SU-DHL-6 (cell line): ENCODE results near the gene WDR64.

Experiments
- H2AFZ ChIP-seq: fragments of 200-600 bp; sonication (generic); 2 replicates; pipeline ENCODE4 v1.6.1; 2014; ENCODE audit warnings: low read depth, mild to moderate bottlenecking, moderate library complexity, mixed read lengths, antibody characterized with exemption, low read length; ENCODE audit not compliant: severe bottlenecking
- H3F3A ChIP-seq: fragments of 200-600 bp; shearing (Covaris generic); 2 replicates; pipeline ENCODE4 v1.6.0; 2016; ENCODE audit warnings: antibody characterized with exemption, mild to moderate bottlenecking; ENCODE audit not compliant: insufficient read depth
- H3K27ac ChIP-seq: fragments of 200-600 bp; sonication (generic); 2 replicates; pipeline ENCODE4 v1.5.1; 2016; ENCODE audit warnings: low read depth, mild to moderate bottlenecking, low read length, moderate library complexity, mixed read lengths
- H3K27me3 ChIP-seq: fragments of 200-600 bp; sonication (generic), shearing (Covaris generic); 2 replicates; pipeline ENCODE4 v1.6.0; 2014; ENCODE audit warnings: mild to moderate bottlenecking, low read length
- H3K36me3 ChIP-seq: fragments of 200-600 bp; sonication (generic); 2 replicates; pipeline ENCODE4 v1.6.1; 2014; ENCODE audit warnings: mild to moderate bottlenecking, low read length, mixed read lengths
- H3K4me2 ChIP-seq: fragments of 300-600, 200-600 bp; shearing (Covaris generic), sonication (generic); 2 replicates; pipeline ENCODE4 v1.6.0; 2014; ENCODE audit warnings: low read length, low read depth, mild to moderate bottlenecking; ENCODE audit not compliant: poor library complexity, severe bottlenecking
- H3K4me3 ChIP-seq: fragments of 200-600 bp; sonication (generic); 2 replicates; pipeline ENCODE4 v1.5.1; 2014; ENCODE audit warnings: antibody characterized with exemption, low read length, mild to moderate bottlenecking, mixed read lengths; ENCODE audit not compliant: insufficient read depth, poor library complexity, severe bottlenecking
- H3K79me2 ChIP-seq: fragments of 200-600 bp; sonication (generic); 2 replicates; pipeline ENCODE4 v1.6.1; 2014; ENCODE audit warnings: mild to moderate bottlenecking, low read length, moderate library complexity; ENCODE audit not compliant: insufficient read depth
- H3K9ac ChIP-seq: fragments of 200-600 bp; sonication (generic); 2 replicates; pipeline ENCODE4 v1.7.0; 2014; ENCODE audit warnings: mild to moderate bottlenecking, low read length
- H3K9me2 ChIP-seq: fragments of 200-600 bp; sonication (generic); replicated peaks from 2 replicates; pipeline ENCODE4 v1.6.1; 2014; ENCODE audit warnings: low read length; ENCODE audit not compliant: insufficient read depth
- H3K9me3 ChIP-seq: fragments of 200-600 bp; sonication (generic); 2 replicates; pipeline ENCODE4 v1.6.1; 2014; ENCODE audit warnings: low read length, mixed read lengths; ENCODE audit not compliant: insufficient read depth
- H4K20me1 ChIP-seq: fragments of 200-600 bp; sonication (generic); 2 replicates; pipeline ENCODE4 v1.6.1; 2014; ENCODE audit warnings: low read depth, mild to moderate bottlenecking, antibody characterized with exemption, low read length, moderate library complexity, mixed read lengths
- CTCF ChIP-seq: fragments of 200-600 bp; sonication (generic); IDR thresholded peaks from one replicate; pipeline ENCODE4 v1.5.1; 2017; ENCODE audit warnings: antibody characterized with exemption, mild to moderate bottlenecking, low read length, moderate library complexity; ENCODE audit not compliant: insufficient read depth, poor library complexity, severe bottlenecking
- EZH2phosphoT487 ChIP-seq: fragments of 200-600 bp; sonication (generic), shearing (Covaris generic); conservative IDR thresholded peaks from 2 replicates; pipeline ENCODE4 v1.6.1; 2018; ENCODE audit warnings: mild to moderate bottlenecking, antibody characterized with exemption, low read length, moderate library complexity, mixed read lengths

Gene WDR64

DNA sequence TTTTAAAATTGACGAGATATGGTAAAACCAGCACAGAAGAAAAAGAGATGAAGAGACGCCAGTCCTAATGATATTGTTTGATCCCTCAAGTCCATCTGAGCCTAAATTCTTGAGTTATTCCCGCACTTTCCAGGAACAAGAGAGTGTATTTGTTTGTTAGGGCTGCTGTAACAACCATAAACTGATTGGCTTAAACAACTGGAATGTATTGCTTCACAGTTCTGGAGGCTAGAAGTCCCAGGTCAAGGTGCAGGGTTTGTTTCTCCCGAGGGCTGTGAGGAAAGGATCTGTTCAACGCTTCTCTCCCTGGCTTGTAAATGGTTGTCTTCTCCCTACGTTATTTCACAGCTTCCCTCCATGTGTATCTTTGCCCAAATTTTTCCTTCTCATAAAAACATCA is 188.1 kb downstream of the WDR64 start:
- Histone ChIP-seq H3K4me2 (no peak overlapping the region), H3K27ac (no peak overlapping the region), H3F3A (no peaks in the 10 kb centered on the region), H3K79me2 (no peaks in the 10 kb centered on the region), H3K27me3 (no peaks in the 10 kb centered on the region), H2AFZ (no peak overlapping the region), H3K4me3 (no peak overlapping the region), H4K20me1 (no peaks in the 10 kb centered on the region), H3K9me2 (no peaks in the 10 kb centered on the region), H3K9ac (no peak overlapping the region), H3K9me3 (no peaks in the 10 kb centered on the region), H3K36me3 (no peaks in the 10 kb centered on the region)
- TF ChIP-seq EZH2phosphoT487 (no peak), CTCF (no peak)

DNA sequence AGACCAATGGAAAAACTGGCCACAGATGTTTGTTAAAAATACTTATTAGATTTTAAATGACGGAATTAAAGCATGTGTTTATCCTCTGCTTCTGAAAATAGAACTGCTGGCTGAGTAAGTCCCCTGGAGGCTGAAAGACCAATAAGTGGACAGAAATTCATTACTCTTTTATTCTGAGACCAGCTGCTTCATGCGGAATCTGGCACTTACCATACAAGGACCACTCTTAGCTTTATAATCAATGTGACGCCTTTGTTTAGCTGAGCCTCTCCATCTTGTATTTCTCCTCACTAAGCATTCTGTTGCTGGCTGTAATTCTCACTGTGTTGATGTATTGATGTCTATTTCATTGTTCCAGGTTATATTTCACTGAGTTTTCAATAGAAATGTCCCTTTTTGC is 189.6 kb downstream of the WDR64 start:
- Histone ChIP-seq H3K4me2 (no peak overlapping the region), H3K9ac (no peak overlapping the region), H3K9me3 (no peaks in the 10 kb centered on the region), H3K27me3 (no peaks in the 10 kb centered on the region), H3F3A (0 out of 2 replicates have a peak, but pooled peaks cover 4% of the 10 kb centered on the region), H2AFZ (no peak overlapping the region), H3K79me2 (no peaks in the 10 kb centered on the region), H3K36me3 (no peaks in the 10 kb centered on the region), H3K4me3 (no peak overlapping the region), H4K20me1 (no peaks in the 10 kb centered on the region), H3K27ac (no peak overlapping the region), H3K9me2 (no peaks in the 10 kb centered on the region)
- TF ChIP-seq EZH2phosphoT487 (no peak), CTCF (no peak)

DNA sequence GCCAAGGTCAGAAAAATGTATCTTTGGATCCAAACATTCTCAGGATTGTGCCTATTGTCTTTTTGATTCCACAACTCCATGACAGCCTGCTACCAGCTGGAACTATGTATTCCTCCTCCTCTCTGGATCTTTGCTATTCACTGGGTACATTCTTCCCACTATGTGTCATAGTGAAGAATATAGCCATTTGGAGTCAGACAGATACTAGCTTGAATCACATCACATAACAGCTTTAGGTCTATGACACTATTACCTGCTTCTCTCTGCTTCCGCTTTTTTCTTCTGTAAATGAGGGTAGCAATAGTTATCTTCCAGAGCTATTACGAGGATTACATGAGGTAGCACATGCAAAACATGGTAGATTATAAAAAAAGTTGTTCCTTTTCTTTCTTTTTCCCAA is 190.5 kb downstream of the WDR64 start:
- Histone ChIP-seq H3K4me2 (no peak overlapping the region), H3K9me3 (no peaks in the 10 kb centered on the region), H3K36me3 (no peaks in the 10 kb centered on the region), H3K79me2 (no peaks in the 10 kb centered on the region), H3F3A (peaks cover 8% of the 10 kb centered on the region; the same call in 1 of the 2 replicates), H3K27me3 (no peaks in the 10 kb centered on the region), H3K4me3 (no peak overlapping the region), H3K9ac (no peak overlapping the region), H3K27ac (no peak overlapping the region), H3K9me2 (no peaks in the 10 kb centered on the region), H4K20me1 (no peaks in the 10 kb centered on the region), H2AFZ (no peak overlapping the region)
- TF ChIP-seq CTCF: no peak
- TF ChIP-seq EZH2phosphoT487: no peak
